Measurements from ENCODE around the gene CPT1C. TPM values are rescaled to one million over a fixed set of nuclear protein-coding genes. Genes with fewer than 3 reads are reported as not detected.

The CPT1C gene
- total RNA-seq (2014; rRNA removed; shearing (Covaris generic)), result 0.84 TPM in 1 of 2 replicates, not detected in the other
- 0.30 TPM in 1 of 2 replicates, not detected in the other for polyA plus RNA-seq (2015; cell fraction: cytosol; rRNA removed)
- polyA plus RNA-seq (2015; cell fraction: nucleus; rRNA removed), result 0.33 TPM in 1 of 2 replicates, not detected in the other

- DNase-seq (ENCODE audit: low read depth), result no peak
Observed at GRCh38 chr19:49690656-49691242, at the start of gene CPT1C. CPT1C (plus strand) TSS chr19:49691116; CDS start chr19:49692253, 1,137 bp downstream.

- DNase-seq (ENCODE audit: low read depth), result peak; percentile 100
Observed at GRCh38 chr19:49641688-49642491, 49.0 kb upstream of the CPT1C start, which contains the start of gene SCAF1. SCAF1 (plus strand) TSS chr19:49642209; CDS start chr19:49645027, 2,818 bp downstream.

- no peak for DNase-seq (ENCODE audit: low read depth)
Observed at GRCh38 chr19:49642492-49643035, 48.4 kb upstream of the CPT1C start.

- no peak for DNase-seq (ENCODE audit: low read depth)
Observed at GRCh38 chr19:49643466-49643865, 47.5 kb upstream of the CPT1C start.

- DNase-seq (ENCODE audit: low read depth), result no peak
Observed at GRCh38 chr19:49645592-49645991, 45.3 kb upstream of the CPT1C start.

GRCh38 chr19:49645995-49646394, 44.9 kb upstream of the CPT1C start:
- DNase-seq (ENCODE audit: low read depth), result no peak

GRCh38 chr19:49646586-49646985, 44.3 kb upstream of the CPT1C start:
- DNase-seq (ENCODE audit: low read depth), result no peak

- no peak for DNase-seq (ENCODE audit: low read depth)
Observed at GRCh38 chr19:49651029-49651819, 39.7 kb upstream of the CPT1C start.

- DNase-seq (ENCODE audit: low read depth), result no peak
Observed at GRCh38 chr19:49651820-49652550, 38.9 kb upstream of the CPT1C start.

GRCh38 chr19:49652551-49653465, 38.1 kb upstream of the CPT1C start:
- no peak for DNase-seq (ENCODE audit: low read depth)

- DNase-seq (ENCODE audit: low read depth), result no peak
Observed at GRCh38 chr19:49653466-49653806, 37.5 kb upstream of the CPT1C start.

- no peak for DNase-seq (ENCODE audit: low read depth)
Observed at GRCh38 chr19:49654581-49654980, 36.3 kb upstream of the CPT1C start.

- DNase-seq (ENCODE audit: low read depth), result no peak
Observed at GRCh38 chr19:49655570-49656455, 35.1 kb upstream of the CPT1C start.

GRCh38 chr19:49656456-49657109, 34.3 kb upstream of the CPT1C start:
- no peak for DNase-seq (ENCODE audit: low read depth)

- no peak for DNase-seq (ENCODE audit: low read depth)
Observed at GRCh38 chr19:49657493-49658138, 33.3 kb upstream of the CPT1C start.

GRCh38 chr19:49658139-49658517, 32.8 kb upstream of the CPT1C start:
- no peak for DNase-seq (ENCODE audit: low read depth)

GRCh38 chr19:49658566-49659442, 32.1 kb upstream of the CPT1C start:
- no peak for DNase-seq (ENCODE audit: low read depth)

All from HT1080 (cell line).